A549 treated with ZK216348 at 1 μM for 4 hours (cell line): ENCODE results near the gene SH3BGR. TPM values are rescaled to one million over a fixed set of nuclear protein-coding genes. Genes with fewer than 3 reads are reported as not detected.

ENCODE experiments used
- total RNA-seq: library from RNA; stranded (reverse); fragments of 200-300 nt; extraction: Qiagen RNA extraction; gene quantifications from 5 replicates; pipeline ENCODE4 v1.2.3, GENCODE V29; 2022; ENCODE audit warnings: low read depth

Gene SH3BGR
- total RNA-seq, result 0.94 to 1.1 TPM (median 0.98 TPM) in 3 of 5 replicates, not detected in the others

DNA sequence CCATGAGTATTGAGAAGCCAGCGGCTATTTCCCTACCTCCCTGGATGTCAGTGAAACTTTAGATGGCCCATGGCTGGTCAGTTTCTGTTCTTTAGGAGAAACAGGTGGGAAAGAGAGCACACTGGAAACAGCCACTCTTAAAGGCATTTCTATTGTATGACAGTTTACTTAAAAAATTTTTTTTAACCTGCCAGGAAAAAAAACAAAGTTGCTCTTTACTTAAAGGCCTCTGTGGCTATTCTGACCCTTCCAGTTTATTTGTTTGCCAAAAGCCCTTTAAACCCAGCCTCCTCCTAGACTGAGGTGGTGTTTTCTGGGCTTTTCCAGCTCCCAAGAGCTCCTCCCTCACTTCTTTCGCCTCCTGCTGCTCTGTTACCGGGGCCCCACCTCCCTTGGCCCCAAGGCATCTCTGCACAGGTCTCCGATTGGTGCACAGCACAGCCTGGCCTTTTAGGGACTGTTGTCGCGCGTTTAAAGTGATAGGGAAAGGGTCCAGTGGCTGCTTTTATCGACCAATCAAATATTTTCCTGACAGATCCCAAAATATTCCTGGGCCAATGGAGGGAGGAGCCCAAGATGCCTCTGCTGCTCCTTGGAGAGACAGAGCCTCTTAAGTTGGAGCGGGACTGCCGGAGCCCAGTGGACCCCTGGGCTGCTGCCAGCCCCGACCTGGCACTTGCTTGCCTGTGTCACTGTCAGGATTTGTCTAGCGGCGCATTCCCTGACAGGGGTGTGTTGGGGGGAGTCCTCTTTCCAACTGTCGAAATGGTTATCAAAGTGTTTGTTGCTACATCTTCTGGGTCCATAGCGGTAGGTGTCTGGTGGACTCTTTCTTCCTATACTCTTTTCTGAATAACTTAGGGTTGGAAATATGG lies at the start of gene SH3BGR:
TSS of gene SH3BGR (plus strand) at position 639 of the 875 bp plus-strand sequence. CDS start at position 766, 127 bp downstream.

DNA sequence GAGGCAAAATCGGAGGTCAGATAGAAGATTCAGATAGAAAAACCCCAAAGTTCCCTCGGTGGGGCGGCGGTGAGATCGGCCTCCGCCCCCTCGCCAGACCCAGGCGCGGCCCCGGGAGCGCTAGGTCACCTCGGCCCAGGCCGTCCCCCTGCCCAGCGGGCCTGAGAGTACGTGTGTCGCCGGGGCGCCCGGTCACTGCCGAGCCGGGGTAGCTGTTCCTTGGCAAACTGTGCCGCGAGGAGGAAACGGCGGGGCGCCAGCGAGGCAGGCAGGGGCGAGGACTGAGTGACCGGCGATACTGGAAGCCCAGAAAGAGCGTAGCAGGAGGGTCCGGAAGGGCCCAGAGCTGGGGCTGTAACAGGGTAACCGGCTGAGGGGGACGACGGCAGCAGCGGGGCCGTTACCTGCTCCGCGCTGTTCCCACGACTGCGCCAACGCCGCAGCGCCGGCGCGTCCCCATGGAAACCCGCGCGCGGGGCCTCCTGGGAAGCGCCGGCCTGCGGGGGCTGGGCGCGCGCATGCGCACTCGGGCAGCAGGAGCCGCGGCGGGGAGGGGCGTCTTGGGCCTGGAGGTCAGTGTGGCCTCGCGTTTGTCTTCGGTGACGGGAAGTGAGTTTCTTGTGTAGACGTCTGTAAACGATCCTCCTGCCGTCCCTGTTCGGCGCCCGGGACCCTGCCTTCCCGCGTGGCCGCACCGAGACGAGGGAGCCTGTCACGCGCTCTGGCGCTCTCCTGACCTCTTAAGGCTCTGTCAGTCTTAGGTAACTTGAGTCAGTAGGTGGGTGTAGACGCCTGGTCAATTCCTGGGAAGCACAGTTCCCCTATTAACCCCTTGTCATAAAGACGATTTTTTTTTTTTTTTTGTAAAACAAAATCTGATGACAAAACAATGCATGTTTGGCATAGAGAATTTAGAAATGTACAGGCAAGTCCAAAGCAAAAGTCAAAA lies 6.2 kb upstream of the SH3BGR start, which contains the start of gene LCA5L:
TSS of gene LCA5L (minus strand) at position 458 of the 949 bp plus-strand sequence. CDS start 17,285 bp downstream, outside the sequence.

Other genes starting within 250 kb of the SH3BGR start
- 6.2 to 13.4 TPM (median 11.1 TPM) in 5 replicates for gene BRWD1, start 138.3 kb upstream of the SH3BGR start, total RNA-seq
- gene HMGN1, start 102.9 kb upstream of the SH3BGR start, total RNA-seq, result 150 to 352 TPM (median 185 TPM) in 5 replicates
- gene LCA5L, start 6.2 kb upstream of the SH3BGR start, total RNA-seq, result 1.1 to 2.2 TPM (median 1.3 TPM) in 5 replicates
- 0.12 to 0.29 TPM (median 0.22 TPM) in 5 replicates for gene B3GALT5, start 161.0 kb downstream of the SH3BGR start, total RNA-seq